Sciatic nerve (tissue), 2 donors: Measurements from ENCODE around the gene JPT2. TPM values are rescaled to one million over a fixed set of nuclear protein-coding genes. Genes with fewer than 3 reads are reported as not detected.

Source experiments
- ATAC-seq: fragments of 200-7000 bp; cut with Tn5 transposase; one replicate; pipeline ENCODE4 v1.9.1; 2020; ENCODE audit warnings: mild to moderate bottlenecking, moderate library complexity
- DNase-seq: peaks from one replicate; pipeline ENCODE4 v3.0.0-alpha.2; 2020; ENCODE audit warnings: low spot score
- intact Hi-C: fragments of 100-400 bp; cut with DNase I; formaldehyde crosslinking; loops from one replicate; pipeline ENCODE4 v1.14.2; 2022
- total RNA-seq: library from RNA; stranded (reverse); fragmentation: NEBNext Ultra II Directional; extraction: Animal tissue kit (Norgen Biotek cat#: 25700); gene quantifications from one replicate; pipeline ENCODE4 v1.2.1, GENCODE V29; 2021
- donor health status: DM: no; HTN: no; CAD: no.
- donor health status: DM: no; HTN: no; CAD: no.

Gene JPT2
- total RNA-seq, 1 donor from 2014 or later, result 26.0 TPM

DNA sequence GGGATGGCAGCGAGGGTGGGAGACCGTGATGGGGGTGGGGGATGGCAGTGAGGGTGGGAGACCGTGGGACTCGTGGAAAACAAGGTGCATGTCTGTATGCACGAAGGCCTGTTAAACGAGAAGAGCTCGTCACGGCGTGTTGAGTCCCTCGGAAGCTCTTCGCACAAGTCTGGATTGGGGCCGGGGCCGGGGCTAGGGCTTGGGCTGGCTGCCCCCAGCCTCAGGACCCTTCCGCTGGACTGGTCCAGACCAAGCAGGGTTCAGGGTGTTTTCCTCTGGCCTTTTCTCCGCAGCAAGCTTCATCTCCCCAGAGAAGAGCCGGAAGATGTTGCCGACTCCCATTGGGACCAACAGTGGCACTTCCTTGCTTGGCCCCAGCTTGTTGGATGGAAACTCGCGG, 7.7 kb upstream of the JPT2 start:
- intact Hi-C loops, result no loop called here
- DNase-seq, result no peak
- ATAC-seq, result no peak

- DNase-seq (no peak), ATAC-seq (no peak)
- intact Hi-C loops, result no loop called here
Observed at GRCh38 chr16:1670866-1671265, 7.2 kb upstream of the JPT2 start.

- no peak for ATAC-seq
- no peak for DNase-seq
- intact Hi-C loops, result no loop called here
Observed at GRCh38 chr16:1673424-1674151, 4.5 kb upstream of the JPT2 start.

- intact Hi-C loops, result no loop called here
- DNase-seq, result no peak
- ATAC-seq, result no peak
Observed at GRCh38 chr16:1674306-1674705, 3.8 kb upstream of the JPT2 start.

GRCh38 chr16:1674751-1675664, 3.1 kb upstream of the JPT2 start:
- DNase-seq (no peak), ATAC-seq (no peak)
- intact Hi-C loops, result no loop called here

DNA sequence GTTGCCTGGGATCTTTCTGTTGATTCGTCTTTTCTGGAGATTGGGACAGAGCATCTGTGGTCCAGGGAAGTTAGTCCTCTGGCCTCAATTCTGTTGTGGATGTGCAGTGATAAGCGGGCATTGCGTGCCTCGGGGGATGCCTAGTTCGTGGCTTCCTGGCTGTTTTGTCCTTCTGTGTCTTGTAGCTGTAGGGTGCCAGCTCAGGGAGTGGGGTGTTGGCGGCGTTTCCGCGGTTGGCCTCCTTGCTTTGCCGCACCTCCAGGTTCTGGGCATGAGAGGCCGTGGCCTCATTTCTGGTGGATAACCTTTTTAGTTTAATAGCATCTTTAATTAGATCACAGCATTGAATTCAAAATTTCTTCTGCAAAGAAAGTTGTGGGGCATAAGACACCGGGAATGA, 1.4 kb upstream of the JPT2 start:
- intact Hi-C loops, result no loop called here
- DNase-seq, result no peak
- no peak for ATAC-seq

- ATAC-seq, result no peak
- DNase-seq, result no peak
- intact Hi-C loops, result no loop called here
Observed at GRCh38 chr16:1677339-1677738, 740 bp upstream of the JPT2 start.

DNA sequence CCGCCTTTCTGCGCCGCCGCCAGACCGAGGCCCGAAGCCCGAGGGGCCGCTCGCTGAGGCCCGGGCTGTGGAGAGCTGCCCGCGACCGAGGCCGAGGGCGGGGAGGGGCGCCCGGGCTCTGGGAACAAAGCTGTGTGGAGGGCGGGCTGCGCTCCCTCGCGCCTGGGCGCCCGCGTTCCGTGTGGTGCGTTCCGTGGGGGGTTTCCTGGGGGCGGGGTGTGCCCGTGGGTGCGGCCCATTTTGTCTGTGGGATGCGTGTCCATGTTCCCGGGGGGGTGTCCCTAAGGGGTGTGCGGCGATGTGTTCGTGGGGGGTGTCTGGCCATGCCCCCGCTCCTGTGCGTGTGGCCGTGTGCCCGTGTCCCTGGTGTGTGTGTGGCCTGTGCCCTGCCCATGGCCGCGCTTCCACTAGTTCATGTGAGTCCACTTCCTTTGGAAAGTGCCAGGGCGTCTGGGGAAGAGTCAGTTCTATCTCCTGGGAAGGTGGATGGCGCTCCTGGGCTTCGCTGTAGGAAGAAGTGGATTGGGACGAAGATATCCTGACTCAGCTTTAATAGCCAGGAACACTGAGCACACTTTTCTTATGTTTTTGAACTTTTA, 520 bp downstream of the JPT2 start:
- ATAC-seq (peak; percentile 25), DNase-seq (no peak)
- intact Hi-C loops, result no loop called here

GRCh38 chr16:1680361-1680760, 2.3 kb downstream of the JPT2 start:
- intact Hi-C loops, result no loop called here
- DNase-seq, result no peak
- ATAC-seq, result no peak

DNA sequence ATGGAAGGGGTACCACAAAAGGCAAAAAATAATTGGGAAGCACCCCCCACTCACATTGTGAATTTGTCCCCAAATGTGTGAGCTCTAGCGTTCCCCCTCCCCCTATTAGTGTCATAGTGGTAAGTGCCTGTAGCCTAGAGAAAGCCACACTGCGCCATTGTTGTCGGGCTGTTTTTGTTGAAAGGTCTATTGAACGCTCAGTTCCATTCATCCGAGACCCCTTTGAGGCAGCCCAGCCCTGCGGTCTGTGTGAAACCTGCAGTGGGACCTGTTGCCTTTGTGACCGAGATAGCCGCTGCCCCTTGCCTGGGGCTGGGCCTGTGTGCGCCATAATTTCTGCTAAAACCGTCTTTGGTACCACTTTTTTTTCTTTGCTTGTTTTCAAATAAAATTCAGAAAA, 3.0 kb downstream of the JPT2 start:
- intact Hi-C loops, result no loop called here
- ATAC-seq (no peak), DNase-seq (no peak)

DNA sequence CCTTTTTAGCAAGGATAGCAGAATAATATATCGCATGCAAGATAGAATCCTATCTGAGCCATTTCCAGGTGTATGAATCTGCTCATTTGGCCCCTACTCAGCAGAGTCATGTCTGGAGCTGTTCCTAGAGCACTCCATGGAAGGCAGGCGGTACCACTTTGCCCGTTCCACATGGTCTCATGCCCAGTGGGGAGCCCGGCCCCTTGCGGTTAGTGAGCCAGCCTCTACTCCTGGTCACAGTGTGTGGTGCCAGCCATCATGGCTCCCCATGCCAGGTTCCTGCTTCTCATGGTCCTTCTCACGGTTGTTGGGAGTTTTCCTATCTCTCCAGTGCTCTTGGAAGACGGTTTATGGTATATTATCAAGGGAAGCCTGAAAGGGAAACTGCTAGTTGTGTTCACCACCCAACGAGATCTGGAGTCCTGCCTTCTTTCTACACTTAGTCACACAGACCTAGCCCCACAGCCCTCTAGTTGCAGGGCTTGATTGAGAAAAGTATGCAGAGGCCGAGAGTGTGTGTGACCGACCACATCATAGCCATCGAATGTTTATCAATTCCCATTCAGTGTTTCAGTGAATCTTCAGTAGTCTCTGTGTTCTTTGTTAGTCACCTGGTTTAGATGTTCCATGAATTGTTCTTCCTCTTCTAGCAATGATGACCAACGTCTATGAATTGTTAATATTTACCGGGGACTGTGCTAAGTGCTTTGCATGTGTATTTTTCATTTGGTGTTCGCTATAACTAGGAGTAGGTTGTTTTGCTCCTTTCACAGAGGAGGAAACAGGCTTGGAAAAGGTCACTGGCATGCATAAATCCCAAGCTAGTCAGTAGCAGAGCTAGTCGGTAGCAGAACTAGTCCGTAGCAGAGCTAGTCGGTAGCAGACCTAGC, 9.6 kb downstream of the JPT2 start:
- ATAC-seq (no peak), DNase-seq (no peak)
- intact Hi-C loops, result no loop called here

GRCh38 chr16:1688807-1689560, 10.9 kb downstream of the JPT2 start:
- no peak for DNase-seq
- intact Hi-C loops, result no loop called here
- no peak for ATAC-seq

DNA sequence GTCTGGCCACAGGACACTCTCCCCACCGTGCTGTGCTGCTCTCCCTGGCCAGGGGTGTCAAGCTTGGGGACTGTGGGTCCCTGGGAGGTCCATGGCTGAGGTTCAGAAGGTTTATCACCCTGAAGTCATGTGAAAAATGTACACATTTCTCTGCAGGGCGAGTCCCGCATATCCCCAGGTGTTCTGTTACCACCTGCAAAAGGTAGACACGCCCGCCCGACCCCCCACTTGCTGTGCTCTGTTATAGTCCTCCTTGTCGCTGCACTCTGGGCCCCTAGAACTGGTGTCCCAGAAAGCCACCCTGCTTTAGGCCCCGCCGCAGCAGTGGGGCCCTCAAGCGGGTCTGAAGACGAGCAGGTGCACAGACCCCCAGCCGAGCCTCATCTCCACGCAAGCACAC, 11.8 kb downstream of the JPT2 start:
- DNase-seq (no peak), ATAC-seq (no peak)
- intact Hi-C loops, result no loop called here

DNA sequence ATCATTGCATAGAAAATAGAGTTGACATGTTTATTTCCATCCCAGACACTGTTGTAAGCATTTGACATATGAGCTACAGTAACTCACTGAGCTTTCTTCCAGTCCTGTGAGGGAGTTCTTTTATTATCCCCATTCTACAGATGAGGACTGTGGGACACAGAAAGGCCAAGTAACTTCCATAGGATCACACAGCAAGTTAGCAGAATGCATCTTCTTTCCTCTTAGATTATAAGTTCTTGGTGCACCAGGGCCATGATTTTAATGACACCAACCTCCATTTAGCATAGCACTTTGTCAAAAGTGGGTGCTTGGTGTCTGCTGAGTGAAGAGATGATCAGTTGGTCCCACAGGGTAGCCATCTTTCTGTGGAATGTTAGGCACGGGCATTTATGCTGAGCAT, 12.7 kb downstream of the JPT2 start:
- ATAC-seq (no peak), DNase-seq (no peak)
- intact Hi-C loops, result no loop called here

DNA sequence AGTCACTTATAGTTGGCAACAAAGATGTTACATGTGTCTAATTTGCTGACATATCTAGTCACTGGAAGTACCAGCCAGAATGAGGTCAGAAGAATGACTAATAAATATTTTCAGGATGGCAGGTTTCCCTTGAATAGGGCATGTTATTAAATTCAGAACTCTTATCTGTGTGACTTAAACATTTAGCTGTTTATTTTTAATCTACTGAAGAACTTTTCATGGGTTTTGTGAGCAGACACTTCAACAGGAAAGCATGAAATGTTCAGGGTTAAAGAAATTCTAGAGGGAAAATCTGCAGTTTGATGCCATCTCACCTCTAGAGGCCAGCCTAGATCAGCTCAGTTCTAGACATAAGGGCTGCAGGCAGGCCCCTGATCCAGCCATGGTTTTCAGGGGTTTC, 13.2 kb downstream of the JPT2 start:
- intact Hi-C loops, result no loop called here
- no peak for DNase-seq
- no peak for ATAC-seq

DNA sequence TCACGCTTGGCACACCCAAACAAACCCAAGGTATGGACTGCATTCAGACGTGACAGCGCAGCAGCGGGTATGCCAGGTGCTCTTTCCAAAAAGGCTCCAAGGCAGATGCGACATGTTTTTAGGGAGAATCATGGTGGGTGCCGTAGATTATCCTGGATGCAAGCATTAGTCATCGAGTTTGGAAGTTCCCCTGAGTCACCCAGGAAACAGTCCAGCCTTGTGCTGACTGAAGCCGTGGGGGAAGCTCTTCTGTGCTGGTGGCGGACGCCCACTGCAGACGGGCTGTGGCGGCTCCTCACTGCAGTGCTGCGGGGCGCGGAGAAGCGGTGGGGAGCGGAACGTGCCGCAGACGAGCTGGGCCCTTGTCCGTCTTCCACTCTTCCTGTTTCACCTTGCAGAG, 13.9 kb downstream of the JPT2 start:
- no peak for DNase-seq
- no peak for ATAC-seq
- intact Hi-C loops, result no loop called here

DNA sequence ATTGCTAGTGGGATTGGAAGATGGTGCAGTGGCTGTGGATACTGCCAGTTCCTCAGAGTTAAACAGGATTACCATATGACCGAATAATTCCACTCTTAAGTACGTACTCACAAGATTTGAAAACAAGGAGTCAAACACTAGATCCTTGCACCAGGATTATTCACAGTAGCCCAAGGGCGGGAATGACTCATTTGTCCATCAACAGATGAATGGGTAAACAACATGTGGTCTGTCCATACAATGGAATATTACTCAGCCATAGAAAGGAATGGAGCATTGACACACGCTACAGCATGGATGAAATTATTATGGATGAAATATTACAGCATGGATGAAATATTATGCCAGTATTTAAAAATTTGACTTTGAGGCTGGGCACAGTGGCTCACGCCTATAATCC, 18.8 kb downstream of the JPT2 start:
- DNase-seq (no peak), ATAC-seq (no peak)
- intact Hi-C loops, result no loop called here

GRCh38 chr16:1698680-1699079, 20.6 kb downstream of the JPT2 start:
- ATAC-seq (peak; percentile 52), DNase-seq (no peak)
- intact Hi-C loops, result no loop called here

DNA sequence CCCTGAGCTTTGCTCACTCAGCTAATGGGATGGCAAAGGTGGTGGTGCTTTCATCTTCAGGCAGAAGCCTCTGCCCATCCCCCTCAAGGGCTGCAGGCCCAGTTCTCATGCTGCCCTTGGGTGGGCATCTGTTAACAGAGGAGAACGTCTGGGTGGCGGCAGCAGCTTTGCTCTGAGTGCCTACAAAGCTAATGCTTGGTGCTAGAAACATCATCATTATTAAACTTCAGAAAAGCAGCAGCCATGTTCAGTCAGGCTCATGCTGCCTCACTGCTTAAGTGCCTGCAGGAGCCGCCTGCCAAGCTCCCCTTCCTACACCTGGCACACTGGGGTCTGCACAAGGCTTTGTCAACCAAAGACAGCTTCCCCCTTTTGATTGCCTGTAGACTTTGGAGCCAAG, 22.2 kb downstream of the JPT2 start:
- ATAC-seq, result no peak
- intact Hi-C loops, result no loop called here
- DNase-seq, result no peak
